HEK293 (cell line): ENCODE data around the gene ATP13A2.

Experiments used
- CTCF ChIA-PET: fragments of 350-600 bp; formaldehyde crosslinking; extraction: SDS; loops from one replicate; lab custom pipeline; 2021; ENCODE audit warnings: antibody characterized with exemption; lab: Yijun Ruan, JAX
- POLR2A ChIA-PET: fragments of 300-600 bp; formaldehyde crosslinking; extraction: SDS; loops from one replicate; lab custom pipeline; 2020; ENCODE audit warnings: antibody characterized with exemption, inconsistent platforms; lab: Yijun Ruan, JAX
- H3K27ac ChIP-seq: fragments of 200-500 bp; sonication (Bioruptor generic); 2 replicates; pipeline ENCODE4 v1.5.1; 2014; ENCODE audit warnings: low read depth, low read length, control low read depth, inconsistent platforms; ENCODE audit errors: extremely low read depth
- H3K36me3 ChIP-seq, 2 experiments: fragments of 200-500 bp in 1 of 2; sonication (Bioruptor generic) in 1 of 2; 1 replicate in 1 of 2; 2 replicates in 1 of 2; pipeline ENCODE4 v1.5.1; 2014 to 2017; ENCODE audit warnings: inconsistent platforms in 2 of 2, low read length in 2 of 2; ENCODE audit not compliant: control insufficient read depth in 2 of 2, insufficient read depth in 1 of 2
- H3K4me1 ChIP-seq: fragments of 200-500 bp; sonication (Bioruptor generic); 2 replicates; pipeline ENCODE4 v1.5.1; 2014; ENCODE audit warnings: mild to moderate bottlenecking, low read length, inconsistent platforms; ENCODE audit not compliant: control insufficient read depth, insufficient read depth
- H3K4me3 ChIP-seq: 2 replicates; pipeline ENCODE4 v1.5.1; 2011; ENCODE audit warnings: low read depth, mild to moderate bottlenecking, control low read depth, low read length, moderate library complexity
- H3K9me3 ChIP-seq: fragments of 200-500 bp; sonication (Bioruptor generic); 2 replicates; pipeline ENCODE4 v1.5.1; 2014; ENCODE audit warnings: low read depth, low read length, inconsistent platforms; ENCODE audit not compliant: control insufficient read depth, insufficient read depth
- FEZF1 ChIP-seq: fragments of 450-650 bp; formaldehyde crosslinking; IDR thresholded peaks from 2 replicates; pipeline ENCODE4 v1.5.1; 2016; ENCODE audit warnings: missing biosample characterization, missing genetic modification characterization
- GFI1B ChIP-seq: fragments of 450-650 bp; formaldehyde crosslinking; IDR thresholded peaks from 2 replicates; pipeline ENCODE4 v1.5.1; 2016; ENCODE audit warnings: missing biosample characterization, missing genetic modification characterization
- HOXA7 ChIP-seq: sonication (generic); formaldehyde crosslinking; IDR thresholded peaks from 2 replicates; pipeline ENCODE4 v1.8.1; 2022; ENCODE audit warnings: missing genetic modification reagents, borderline replicate concordance
- HOXD13 ChIP-seq: sonication (generic); formaldehyde crosslinking; IDR thresholded peaks from 2 replicates; pipeline ENCODE4 v1.8.0; 2022; ENCODE audit warnings: missing genetic modification reagents, borderline replicate concordance
- IKZF3 ChIP-seq: fragments of 450-650 bp; IDR thresholded peaks from 2 replicates; pipeline ENCODE4 v1.5.0; 2018; ENCODE audit warnings: missing biosample characterization, mild to moderate bottlenecking, missing genetic modification characterization, moderate library complexity
- MZF1 ChIP-seq: fragments of 450-650 bp; formaldehyde crosslinking; IDR thresholded peaks from 2 replicates; pipeline ENCODE4 v1.5.1; 2017; ENCODE audit warnings: missing biosample characterization, missing genetic modification characterization, borderline replicate concordance
- PATZ1 ChIP-seq: fragments of 450-650 bp; formaldehyde crosslinking; IDR thresholded peaks from 2 replicates; pipeline ENCODE4 v1.5.1; 2016; ENCODE audit warnings: missing biosample characterization, missing genetic modification characterization
- TRIM28 ChIP-seq: IDR thresholded peaks from 2 replicates; pipeline ENCODE4 v1.6.1; 2011; ENCODE audit warnings: low read length, control low read depth, borderline replicate concordance
- ZBTB21 ChIP-seq: fragments of 450-650 bp; formaldehyde crosslinking; IDR thresholded peaks from 2 replicates; pipeline ENCODE4 v1.5.1; 2017; ENCODE audit warnings: missing biosample characterization, missing genetic modification characterization
- ZBTB48 ChIP-seq: fragments of 450-650 bp; formaldehyde crosslinking; IDR thresholded peaks from 2 replicates; pipeline ENCODE4 v1.5.1; 2016; ENCODE audit warnings: missing biosample characterization, missing genetic modification characterization
- ZNF302 ChIP-seq: fragments of 450-650 bp; formaldehyde crosslinking; IDR thresholded peaks from 2 replicates; pipeline ENCODE4 v1.5.1; 2016; ENCODE audit warnings: missing biosample characterization, missing genetic modification characterization, low read depth
- ZNF324 ChIP-seq: fragments of 450-650 bp; formaldehyde crosslinking; IDR thresholded peaks from 2 replicates; pipeline ENCODE4 v1.5.1; 2016; ENCODE audit warnings: missing biosample characterization, missing genetic modification characterization
- ZNF335 ChIP-seq: fragments of 450-650 bp; formaldehyde crosslinking; conservative IDR thresholded peaks from 2 replicates; pipeline ENCODE4 v1.5.1; 2016; ENCODE audit warnings: missing biosample characterization, missing genetic modification characterization
- ZNF404 ChIP-seq: fragments of 450-650 bp; formaldehyde crosslinking; IDR thresholded peaks from 2 replicates; pipeline ENCODE4 v1.5.1; 2017; ENCODE audit warnings: missing biosample characterization, missing genetic modification characterization
- ZNF544 ChIP-seq: fragments of 450-650 bp; formaldehyde crosslinking; IDR thresholded peaks from 2 replicates; pipeline ENCODE4 v1.5.0; 2017; ENCODE audit warnings: missing biosample characterization, missing genetic modification characterization
- ZNF626 ChIP-seq: fragments of 450-650 bp; sonication (Bioruptor Pico); formaldehyde crosslinking; IDR thresholded peaks from 2 replicates; pipeline ENCODE4 v1.5.1; 2018; ENCODE audit warnings: missing biosample characterization, missing genetic modification characterization, inconsistent platforms
- ZNF670 ChIP-seq: fragments of 450-650 bp; formaldehyde crosslinking; IDR thresholded peaks from 2 replicates; pipeline ENCODE4 v1.5.1; 2016; ENCODE audit warnings: missing biosample characterization, missing genetic modification characterization, low read depth
- ZSCAN16 ChIP-seq: fragments of 450-650 bp; formaldehyde crosslinking; IDR thresholded peaks from 2 replicates; pipeline ENCODE4 v1.5.1; 2016; ENCODE audit warnings: missing biosample characterization, missing genetic modification characterization
- ZSCAN23 ChIP-seq: fragments of 450-650 bp; formaldehyde crosslinking; IDR thresholded peaks from 2 replicates; pipeline ENCODE4 v1.5.1; 2016; ENCODE audit warnings: missing biosample characterization, missing genetic modification characterization

The ATP13A2 gene

GRCh38 chr1:16975211-16975610, 36.5 kb downstream of the ATP13A2 start:
- no peak overlapping the region for H3K4me3 ChIP-seq
- H3K36me3 ChIP-seq: peaks cover 0 to 22% of the 10 kb centered on the region in 2 experiments; a peak in 1 of 3 replicates
- H3K27ac ChIP-seq: no peak overlapping the region
- TF ChIP-seq ZBTB21 (tag by site-specific recombination): no peak
- POLR2A ChIA-PET: interaction anchor here (0.8 to 1.2 kb wide), 2 partner anchors 8 to 24 kb away, joined by 3 to 5 read pairs; no protein-coding TSS in a partner anchor
- no peaks in the 10 kb centered on the region for H3K9me3 ChIP-seq
- CTCF ChIA-PET: interaction anchor here (0.6 to 2.8 kb wide), 3 partner anchors 11 to 15 kb away, joined by 3 to 13 read pairs (median 3); no protein-coding TSS in a partner anchor
- H3K4me1 ChIP-seq: no peaks in the 10 kb centered on the region; the same call in 1 of the 2 replicates

GRCh38 chr1:16973215-16973614, 38.5 kb downstream of the ATP13A2 start:
- ChIA-PET POLR2A (no interaction called here), CTCF (interaction anchor here (0.5 to 1.6 kb wide), 2 partner anchors 12 to 84 kb away, joined by 4 to 5 read pairs; no protein-coding TSS in a partner anchor)
- no peaks in the 10 kb centered on the region; the same call in 1 of the 2 replicates for H3K4me1 ChIP-seq
- no peak for TF ChIP-seq ZNF626 (tag by site-specific recombination)
- no peak for TF ChIP-seq ZSCAN23 (tag by site-specific recombination)
- TF ChIP-seq ZNF544 (tag by site-specific recombination): no peak
- no peak for TF ChIP-seq IKZF3 (tag by site-specific recombination)
- TF ChIP-seq MZF1 (tag by site-specific recombination): no peak
- TF ChIP-seq GFI1B (tag by site-specific recombination): no peak
- TF ChIP-seq ZSCAN16 (tag by site-specific recombination): no peak
- no peak for TF ChIP-seq HOXA7 (CRISPR knock-in tag)
- no peak for TF ChIP-seq FEZF1
- TF ChIP-seq ZNF302: no peak
- TF ChIP-seq TRIM28: no peak
- TF ChIP-seq ZNF324 (tag by site-specific recombination): no peak
- no peak for TF ChIP-seq ZNF670 (tag by site-specific recombination)
- no peak overlapping the region for H3K27ac ChIP-seq
- H3K4me3 ChIP-seq: no peak overlapping the region
- H3K36me3 ChIP-seq: peaks cover 0 to 41% of the 10 kb centered on the region in 2 experiments; a peak in 1 of 3 replicates
- no peaks in the 10 kb centered on the region for H3K9me3 ChIP-seq

GRCh38 chr1:16972189-16972895, 39.4 kb downstream of the ATP13A2 start:
- peaks cover 0 to 50% of the 10 kb centered on the region in 2 experiments; a peak in 1 of 3 replicates for H3K36me3 ChIP-seq
- H3K9me3 ChIP-seq: no peaks in the 10 kb centered on the region
- H3K4me1 ChIP-seq: peaks cover 4% of the 10 kb centered on the region; the same call in 1 of the 2 replicates
- H3K27ac ChIP-seq: no peak overlapping the region
- ChIA-PET CTCF (interaction anchor here (0.5 to 1.6 kb wide), 3 partner anchors 11 to 85 kb away, joined by 3 to 5 read pairs (median 4); no protein-coding TSS in a partner anchor), POLR2A (interaction anchor here (1.2 kb wide), 1 partner anchor 9 kb away, joined by 3 read pairs; no protein-coding TSS in a partner anchor)
- TF ChIP-seq HOXD13 (CRISPR knock-in tag): no peak
- TF ChIP-seq ZNF404: no peak
- TF ChIP-seq PATZ1: 0 out of 2 replicates have a peak, but pooled peaks have one; percentile 19
- 0 out of 2 replicates have a peak, but pooled peaks have one; percentile 16 for TF ChIP-seq ZBTB48
- peak; percentile 93 for TF ChIP-seq ZNF335 (tag by site-specific recombination)
- no peak overlapping the region for H3K4me3 ChIP-seq
